LNCaP clone FGC (cell line): Measurements from ENCODE around the gene NOSTRIN.

Experiments used
- DNase-seq: peaks from one replicate; pipeline ENCODE4 v3.0.0-alpha.2; 2011; ENCODE audit warnings: low read depth
- H3K4me3 ChIP-seq: 2 replicates; pipeline ENCODE4 v1.5.1; 2011; ENCODE audit warnings: mild to moderate bottlenecking, low read depth, low read length, control low read depth
- CTCF ChIP-seq: IDR thresholded peaks from 2 replicates; pipeline ENCODE4 v1.5.1; 2012; ENCODE audit warnings: mild to moderate bottlenecking; ENCODE audit not compliant: control insufficient read depth, insufficient read depth; ENCODE audit errors: extremely low read depth

NOSTRIN gene

GRCh38 chr2:168798076-168798887, 4.2 kb upstream of the NOSTRIN start:
- TF ChIP-seq CTCF, result no peak
- no peak overlapping the region for H3K4me3 ChIP-seq
- no peak for DNase-seq

DNA sequence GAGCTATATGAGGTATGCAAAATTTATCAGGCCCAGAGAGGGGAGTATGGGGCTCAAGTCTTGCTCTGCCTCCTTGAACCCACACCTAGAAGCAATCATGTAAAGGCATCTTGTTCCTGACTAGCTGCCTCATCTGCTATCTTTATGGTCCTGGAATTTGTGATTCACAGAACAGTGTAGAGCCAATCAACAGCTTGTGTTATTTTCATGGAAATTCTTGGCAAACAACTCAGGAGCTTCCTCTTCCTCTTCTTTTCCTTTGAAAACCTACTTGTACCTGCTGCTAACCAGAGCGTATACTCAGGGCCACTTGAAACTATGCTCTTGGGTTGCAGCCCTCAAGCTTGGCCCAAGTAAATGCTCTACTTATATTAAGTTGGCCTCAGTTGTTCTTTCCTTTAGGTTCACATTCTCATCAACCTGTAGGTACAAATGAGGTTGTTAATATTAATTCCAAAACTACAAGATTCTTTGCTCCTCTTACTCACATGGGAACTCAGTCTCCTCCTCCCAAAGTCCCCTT, 3.5 kb upstream of the NOSTRIN start:
- no peak for TF ChIP-seq CTCF
- H3K4me3 ChIP-seq, result no peak overlapping the region
- DNase-seq, result no peak

DNA sequence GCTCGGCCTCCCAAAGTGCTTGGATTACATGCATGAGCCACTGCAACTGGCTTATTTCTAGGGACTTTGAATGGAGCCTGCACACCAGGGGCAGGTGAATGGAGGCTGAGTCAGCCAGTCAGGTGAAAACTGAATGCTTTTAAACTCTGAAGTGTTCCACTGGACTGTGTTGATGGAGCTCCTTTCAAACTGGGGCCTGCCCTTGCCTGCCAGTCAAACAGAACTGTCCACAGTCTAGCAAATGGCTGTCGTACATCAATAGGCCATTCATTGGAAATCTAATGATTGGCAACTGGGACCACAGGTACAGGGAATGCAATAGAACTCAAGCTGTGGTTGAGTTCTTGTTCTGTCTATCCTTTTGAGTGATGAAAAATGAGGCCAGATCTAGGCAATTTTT, 966 bp upstream of the NOSTRIN start:
- no peak for TF ChIP-seq CTCF

DNA sequence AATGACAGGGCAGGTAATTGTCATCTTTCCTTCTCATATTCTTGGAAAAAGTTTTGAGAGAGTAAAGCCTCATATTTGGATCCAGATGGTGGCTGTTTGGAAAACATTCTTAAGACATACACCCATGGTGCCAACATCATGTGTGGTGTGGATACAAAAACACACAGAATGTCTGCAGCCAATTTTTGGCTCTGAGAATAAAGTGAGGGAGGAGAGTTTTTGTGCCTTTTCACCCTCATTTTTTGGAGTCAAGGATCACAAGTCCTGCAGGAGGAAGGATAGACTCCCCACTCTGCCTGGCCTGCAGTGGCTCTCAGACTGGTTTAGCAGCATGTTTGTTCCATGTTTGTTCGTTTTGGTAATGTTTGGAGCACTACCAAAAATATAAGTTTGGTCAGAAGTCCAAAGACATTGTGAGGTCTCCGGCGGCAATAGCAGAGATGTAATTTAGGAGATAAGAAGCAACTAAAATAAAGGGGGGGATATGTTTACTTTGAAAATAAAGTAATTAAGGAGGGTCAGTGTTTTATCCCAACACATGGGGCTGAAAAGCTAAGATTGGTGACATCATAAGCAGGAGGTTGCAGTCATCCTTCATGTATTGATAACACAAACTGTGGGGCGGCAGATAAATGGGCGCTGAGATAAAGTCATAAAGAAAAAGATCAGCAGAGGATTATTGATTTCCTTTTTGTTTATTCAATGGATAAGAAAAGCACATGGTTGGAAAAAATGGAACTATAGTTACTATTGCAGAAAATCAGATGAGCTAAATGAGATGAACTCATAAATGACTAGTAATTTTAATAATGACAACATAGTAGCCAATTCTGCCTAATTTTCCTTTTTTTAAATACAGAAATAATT, 655 bp downstream of the NOSTRIN start:
- DNase-seq, result peak; percentile 59
- TF ChIP-seq CTCF, result no peak
- peak overlapping the region; percentile 51 for H3K4me3 ChIP-seq

More for the DNA sequence above, 966 bp upstream of the NOSTRIN start:
- H3K4me3 ChIP-seq, result no peak overlapping the region
- no peak for DNase-seq

- TF ChIP-seq CTCF, result no peak
- no peak overlapping the region for H3K4me3 ChIP-seq
- DNase-seq, result no peak
Observed at GRCh38 chr2:168804214-168804613, 1.8 kb downstream of the NOSTRIN start.

DNA sequence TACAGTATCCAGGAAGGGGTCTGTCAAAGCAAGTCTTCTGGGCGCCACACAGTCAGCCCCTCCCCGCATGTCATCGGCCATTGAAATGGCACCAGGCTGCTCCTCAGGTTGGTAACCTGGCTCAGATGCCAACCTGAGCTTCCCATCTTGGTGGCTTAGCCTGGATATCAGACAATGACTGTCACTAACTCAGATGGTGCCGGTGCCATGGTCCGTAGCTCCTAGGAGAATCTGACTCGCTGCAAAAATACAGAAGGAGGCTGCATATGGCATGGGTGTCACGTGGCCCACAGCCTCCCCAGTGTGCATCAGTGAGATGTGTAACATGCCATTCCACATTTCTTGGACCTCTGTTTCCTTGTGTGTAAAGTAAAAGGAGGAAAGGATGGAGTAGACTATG, 3.2 kb downstream of the NOSTRIN start:
- no peak for DNase-seq
- TF ChIP-seq CTCF, result no peak

More for the DNA sequence above, 3.2 kb downstream of the NOSTRIN start:
- no peak overlapping the region for H3K4me3 ChIP-seq
